Activated T-cell treated with anti-CD3 and anti-CD28 coated beads, Interleukin-2, amount 50 U/mL, for 24 hours (primary cell): ENCODE data around the gene ZNF765.
"Not testable (repeated sequence)": the region's sequence is repeated elsewhere in the genome, so short reads cannot be mapped to it uniquely, and the experiment has no call there.

Experiments used
- DNase-seq: peaks from one replicate; pipeline ENCODE4 v3.0.0-alpha.2; 2020
- H3K27ac Mint-ChIP-seq: 2 replicates; pipeline ENCODE4 v1.8.0; 2020; ENCODE audit warnings: mild to moderate bottlenecking, mixed read lengths
- H3K27me3 Mint-ChIP-seq: 2 replicates; pipeline ENCODE4 v1.8.0; 2020; ENCODE audit warnings: mixed read lengths
- H3K36me3 Mint-ChIP-seq: 2 replicates; pipeline ENCODE4 v1.8.0; 2020; ENCODE audit warnings: low read depth, mixed read lengths
- H3K4me1 Mint-ChIP-seq: 2 replicates; pipeline ENCODE4 v1.8.0; 2020; ENCODE audit warnings: low read depth, mixed read lengths
- H3K4me3 Mint-ChIP-seq: 2 replicates; pipeline ENCODE4 v1.8.0; 2020; ENCODE audit warnings: mild to moderate bottlenecking, moderate library complexity, mixed read lengths
- H3K9me3 Mint-ChIP-seq: 2 replicates; pipeline ENCODE4 v1.8.0; 2020; ENCODE audit warnings: mixed read lengths

ZNF765 gene

DNA sequence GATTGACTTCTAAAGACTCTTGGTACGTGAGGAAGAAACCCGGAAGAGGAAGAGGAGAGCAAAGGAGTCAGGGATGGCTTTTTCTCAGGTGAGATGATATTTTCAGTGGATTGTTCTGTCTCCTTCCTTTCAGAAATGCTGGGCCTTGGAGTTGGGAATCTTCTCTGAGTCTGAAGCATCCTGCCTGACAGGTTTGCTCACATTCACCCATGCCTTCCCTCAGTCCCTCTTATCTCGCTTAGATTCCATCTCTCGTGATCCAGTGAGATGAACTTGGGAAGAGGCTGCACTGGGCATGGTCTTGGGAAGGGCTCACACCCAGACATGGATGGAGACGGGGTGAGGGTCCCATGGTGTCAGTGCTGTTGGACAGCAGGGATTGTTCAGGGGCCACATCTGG is 52.2 kb downstream of the ZNF765 start:
- H3K36me3 Mint-ChIP-seq, result peaks cover 98% of the 10 kb centered on the region
- not testable (repeated sequence) for H3K27me3 Mint-ChIP-seq, DNase-seq, H3K4me1 Mint-ChIP-seq, H3K4me3 Mint-ChIP-seq, H3K27ac Mint-ChIP-seq
- H3K9me3 Mint-ChIP-seq, result peaks cover 52% of the 10 kb centered on the region

- peaks cover 90% of the 10 kb centered on the region for H3K36me3 Mint-ChIP-seq
- H3K4me1 Mint-ChIP-seq, result no peaks in the 10 kb centered on the region
- no peaks in the 10 kb centered on the region for H3K27me3 Mint-ChIP-seq
- no peak for DNase-seq
- H3K4me3 Mint-ChIP-seq, result no peak overlapping the region
- H3K9me3 Mint-ChIP-seq, result peaks cover 66% of the 10 kb centered on the region
- no peak overlapping the region for H3K27ac Mint-ChIP-seq
Measured at GRCh38 chr19:53455828-53456227, 60.9 kb downstream of the ZNF765 start.

GRCh38 chr19:53460131-53460721 is 65.3 kb downstream of the ZNF765 start:
- peaks cover 66% of the 10 kb centered on the region for H3K9me3 Mint-ChIP-seq
- H3K27me3 Mint-ChIP-seq, result peaks cover 24% of the 10 kb centered on the region
- not testable (repeated sequence) for H3K27ac Mint-ChIP-seq, H3K4me1 Mint-ChIP-seq, H3K4me3 Mint-ChIP-seq, DNase-seq
- H3K36me3 Mint-ChIP-seq, result peaks cover 61% of the 10 kb centered on the region

DNA sequence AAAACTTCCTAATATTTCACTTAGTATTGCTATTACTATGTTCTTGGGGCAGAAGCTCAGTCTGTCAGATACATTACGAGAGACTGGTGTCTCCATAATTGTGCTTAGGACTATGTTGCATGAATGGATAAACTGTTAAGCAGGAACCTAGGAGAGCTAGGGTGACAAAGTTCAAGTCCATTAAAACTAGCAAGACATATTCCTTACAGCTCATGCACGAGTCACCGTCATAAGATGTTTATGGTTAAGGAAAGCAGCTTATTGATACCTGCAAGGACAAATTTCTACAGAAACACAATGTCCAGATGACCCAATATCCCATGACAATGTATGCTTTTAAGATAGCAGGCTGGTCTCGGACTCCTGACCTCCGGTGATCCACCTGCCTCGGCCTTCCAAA is 66.9 kb downstream of the ZNF765 start:
- Mint-ChIP-seq H3K4me3 (no peak overlapping the region), H3K27ac (no peak overlapping the region), H3K27me3 (peaks cover 35% of the 10 kb centered on the region), H3K4me1 (peaks cover 5% of the 10 kb centered on the region), H3K9me3 (peaks cover 57% of the 10 kb centered on the region), H3K36me3 (peaks cover 47% of the 10 kb centered on the region)
- no peak for DNase-seq

DNA sequence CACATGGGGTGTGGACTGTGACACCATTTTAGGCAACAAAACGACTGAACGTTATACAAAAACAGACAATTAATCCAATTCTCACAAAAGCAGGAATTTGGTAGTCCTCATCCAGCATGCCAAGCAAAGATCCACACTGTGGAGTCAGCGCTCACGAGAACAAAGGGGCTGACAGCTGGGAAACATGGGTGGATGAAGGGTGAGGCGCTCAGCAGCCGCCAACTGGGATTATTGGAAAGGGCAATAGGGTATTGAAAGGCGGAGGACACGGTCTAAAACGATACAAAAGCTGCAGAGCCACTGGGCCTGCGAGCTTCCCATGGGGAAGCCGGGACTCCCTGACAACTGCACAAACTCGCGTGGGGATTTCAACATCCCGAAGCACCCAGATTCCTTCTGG is 67.9 kb downstream of the ZNF765 start:
- Mint-ChIP-seq H3K4me3 (no peak overlapping the region), H3K27me3 (peaks cover 35% of the 10 kb centered on the region), H3K27ac (no peak overlapping the region), H3K9me3 (peaks cover 52% of the 10 kb centered on the region), H3K36me3 (peaks cover 43% of the 10 kb centered on the region), H3K4me1 (peaks cover 10% of the 10 kb centered on the region)
- no peak for DNase-seq

DNA sequence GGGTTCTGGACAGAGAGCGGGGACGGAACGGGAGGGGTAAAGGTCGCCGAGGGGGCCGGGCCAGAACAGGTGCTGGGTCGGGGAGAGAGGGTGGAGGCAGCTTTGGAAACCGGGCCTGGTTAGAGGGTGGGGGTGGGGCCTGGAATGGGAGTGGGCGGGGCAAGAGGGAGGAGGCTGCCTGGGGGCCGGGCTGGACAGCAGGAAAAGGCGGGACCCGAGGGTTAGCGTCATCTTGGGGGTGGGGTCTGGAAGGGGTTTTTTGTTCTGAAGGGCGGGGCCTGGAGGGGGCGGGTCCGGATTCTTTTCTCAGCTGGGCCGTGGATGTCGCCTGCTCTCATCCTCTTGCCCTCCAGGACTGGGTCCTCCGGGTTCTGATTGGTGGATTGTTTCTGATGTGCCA is 68.3 kb downstream of the ZNF765 start:
- peaks cover 13% of the 10 kb centered on the region for H3K4me1 Mint-ChIP-seq
- peaks cover 35% of the 10 kb centered on the region for H3K27me3 Mint-ChIP-seq
- no peak for DNase-seq
- peaks cover 50% of the 10 kb centered on the region for H3K9me3 Mint-ChIP-seq
- no peak overlapping the region for H3K27ac Mint-ChIP-seq
- no peak overlapping the region for H3K4me3 Mint-ChIP-seq
- peaks cover 43% of the 10 kb centered on the region for H3K36me3 Mint-ChIP-seq

GRCh38 chr19:53466726-53467484 is 72.0 kb downstream of the ZNF765 start:
- Mint-ChIP-seq H3K9me3 (peaks cover 42% of the 10 kb centered on the region), H3K27ac (peak overlapping the region; percentile 91), H3K36me3 (peaks cover 57% of the 10 kb centered on the region), H3K27me3 (peaks cover 31% of the 10 kb centered on the region), H3K4me1 (peaks cover 27% of the 10 kb centered on the region), H3K4me3 (peak overlapping the region; percentile 89)
- DNase-seq, result no peak

GRCh38 chr19:53467485-53468262 is 72.7 kb downstream of the ZNF765 start, which contains the start of gene ZNF813:
ZNF813 (plus strand) TSS chr19:53467733; CDS start chr19:53483823, 16,090 bp downstream.
- Mint-ChIP-seq H3K27ac (peak within 1 kb of the TSS; percentile 91), H3K27me3 (peaks cover 28% of the 10 kb centered on the region), H3K9me3 (peaks cover 45% of the 10 kb centered on the region), H3K4me1 (peaks cover 30% of the 10 kb centered on the region), H3K36me3 (peaks cover 64% of the 10 kb centered on the region), H3K4me3 (peak within 1 kb of the TSS; percentile 89)
- DNase-seq, result peak; percentile 99

- Mint-ChIP-seq H3K27ac (peak overlapping the region; percentile 50), H3K4me3 (peak overlapping the region; percentile 89), H3K27me3 (peaks cover 21% of the 10 kb centered on the region), H3K9me3 (peaks cover 42% of the 10 kb centered on the region), H3K4me1 (peaks cover 28% of the 10 kb centered on the region), H3K36me3 (peaks cover 67% of the 10 kb centered on the region)
- DNase-seq, result not testable (repeated sequence)
Measured at GRCh38 chr19:53468628-53469027, 73.7 kb downstream of the ZNF765 start.

GRCh38 chr19:53471916-53472315 is 77.0 kb downstream of the ZNF765 start:
- no peak overlapping the region for H3K4me3 Mint-ChIP-seq
- H3K4me1 Mint-ChIP-seq, result peaks cover 25% of the 10 kb centered on the region
- peaks cover 48% of the 10 kb centered on the region for H3K9me3 Mint-ChIP-seq
- no peak overlapping the region for H3K27ac Mint-ChIP-seq
- no peaks in the 10 kb centered on the region for H3K27me3 Mint-ChIP-seq
- no peak for DNase-seq
- H3K36me3 Mint-ChIP-seq, result peaks cover 95% of the 10 kb centered on the region

GRCh38 chr19:53474832-53475231 is 79.9 kb downstream of the ZNF765 start:
- H3K27ac Mint-ChIP-seq, H3K4me1 Mint-ChIP-seq, H3K4me3 Mint-ChIP-seq, DNase-seq, H3K27me3 Mint-ChIP-seq: not testable (repeated sequence)
- peaks cover 99% of the 10 kb centered on the region for H3K36me3 Mint-ChIP-seq
- peaks cover 41% of the 10 kb centered on the region for H3K9me3 Mint-ChIP-seq

- H3K27me3 Mint-ChIP-seq, H3K4me3 Mint-ChIP-seq, DNase-seq, H3K27ac Mint-ChIP-seq, H3K4me1 Mint-ChIP-seq: not testable (repeated sequence)
- Mint-ChIP-seq H3K36me3 (peaks cover 99% of the 10 kb centered on the region), H3K9me3 (peaks cover 41% of the 10 kb centered on the region)
Measured at GRCh38 chr19:53475470-53475869, 80.5 kb downstream of the ZNF765 start.
